ENCODE data around the gene EFCAB6.

GRCh38 chr22:43744700-43745410 lies 67.2 kb downstream of the EFCAB6 start:
- TF ChIP-seq EP300 (IDR thresholded peaks at IDR 0.05) (no peak), NR3C1 (IDR thresholded peaks at IDR 0.05) (no peak), CEBPB (IDR thresholded peaks at IDR 0.05) (no peak), CTCF (IDR thresholded peaks at IDR 0.05) (no peak), ZFP36 (IDR thresholded peaks at IDR 0.05; ENCODE audit: borderline replicate concordance, partially characterized antibody) (no peak), RFX5 (IDR thresholded peaks at IDR 0.05) (no peak), POLR2AphosphoS2 (conservative IDR thresholded peaks at IDR 0.05; ENCODE audit: low read length) (no peak), POLR2A (IDR thresholded peaks at IDR 0.05; ENCODE audit: low read length) (no peak), CHD4 (IDR thresholded peaks at IDR 0.05; ENCODE audit: borderline replicate concordance) (no peak), CHD2 (IDR thresholded peaks at IDR 0.05; ENCODE audit: low read length, partially characterized antibody) (no peak), FOSL2 (IDR thresholded peaks at IDR 0.05) (no peak), FOSL2 (CRISPR knock-in tag; IDR thresholded peaks at IDR 0.05) (no peak), MAX (IDR thresholded peaks at IDR 0.05) (no peak), MAFK (IDR thresholded peaks at IDR 0.05; ENCODE audit: partially characterized antibody) (no peak)
- TF ChIP-seq, protein P1, sequence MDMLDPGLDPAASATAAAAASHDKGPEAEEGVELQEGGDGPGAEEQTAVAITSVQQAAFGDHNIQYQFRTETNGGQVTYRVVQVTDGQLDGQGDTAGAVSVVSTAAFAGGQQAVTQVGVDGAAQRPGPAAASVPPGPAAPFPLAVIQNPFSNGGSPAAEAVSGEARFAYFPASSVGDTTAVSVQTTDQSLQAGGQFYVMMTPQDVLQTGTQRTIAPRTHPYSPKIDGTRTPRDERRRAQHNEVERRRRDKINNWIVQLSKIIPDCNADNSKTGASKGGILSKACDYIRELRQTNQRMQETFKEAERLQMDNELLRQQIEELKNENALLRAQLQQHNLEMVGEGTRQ (IDR thresholded peaks at IDR 0.05): no peak
